Aorta (tissue), 5 donors: ENCODE data around the gene ZNF823. TPM values are rescaled to one million over a fixed set of nuclear protein-coding genes. Genes with fewer than 3 reads are reported as not detected.
"Not testable (repeated sequence)": the region's sequence is repeated elsewhere in the genome, so short reads cannot be mapped to it uniquely, and the experiment has no call there.

Source experiments
- ATAC-seq: fragments of 200-7000 bp; cut with Tn5 transposase; one replicate; pipeline ENCODE4 v1.9.1; 2022; ENCODE audit warnings: moderate library complexity; ENCODE audit not compliant: low FRiP score
- DNase-seq, 2 donors: peaks; one replicate each; pipeline ENCODE4 v3.0.0-alpha.2; 2020
- H3K27ac ChIP-seq, 2 donors: one replicate each; pipeline ENCODE4 v1.5.1; 2013; ENCODE audit warnings: low read length in 2 of 2, mild to moderate bottlenecking in 2 of 2, moderate library complexity in 2 of 2, control low read depth in 1 of 2, inconsistent platforms in 1 of 2, low read depth in 1 of 2
- H3K27me3 ChIP-seq, 2 donors: one replicate each; pipeline ENCODE4 v1.6.1; 2013; ENCODE audit warnings: control low read depth in 1 of 2, low read length in 1 of 2, mild to moderate bottlenecking in 1 of 2, moderate library complexity in 1 of 2; ENCODE audit not compliant: insufficient read depth in 2 of 2, control insufficient read depth in 1 of 2
- H3K36me3 ChIP-seq, 2 donors: one replicate each; pipeline ENCODE4 v1.6.1; 2013; ENCODE audit warnings: control low read depth in 1 of 2, low read length in 1 of 2, mild to moderate bottlenecking in 1 of 2; ENCODE audit not compliant: insufficient read depth in 2 of 2, control insufficient read depth in 1 of 2
- H3K4me1 ChIP-seq, 2 donors: one replicate each; pipeline ENCODE4 v1.6.1; 2013; ENCODE audit warnings: low read length in 2 of 2, control low read depth in 1 of 2, mild to moderate bottlenecking in 1 of 2, moderate library complexity in 1 of 2; ENCODE audit not compliant: insufficient read depth in 2 of 2, control insufficient read depth in 1 of 2
- H3K4me3 ChIP-seq, 2 donors: one replicate each; pipeline ENCODE4 v1.5.1; 2013; ENCODE audit warnings: low read length in 2 of 2, control low read depth in 1 of 2, mild to moderate bottlenecking in 1 of 2
- H3K9me3 ChIP-seq: one replicate; pipeline ENCODE4 v1.6.1; 2013; ENCODE audit warnings: mild to moderate bottlenecking, low read length; ENCODE audit not compliant: control insufficient read depth
- WGBS, 2 donors: extraction: QIAGEN DNeasy Blood & Tissue Kit; methylation state at CpG; one replicate each; pipeline ENCODE4 v1.1.7; 2013; 5-methylcytosine and 5-hydroxymethylcytosine counted together
- intact Hi-C, 2 donors: fragments of 100-400 bp; cut with DNase I; formaldehyde crosslinking; loops; one replicate each; pipeline versions ENCODE4 v1.14.2 to v1.15.0; 2022
- polyA plus RNA-seq, 2 donors: library from polyadenylated mRNA; stranded (reverse); fragments of 200-250 nt; gene quantifications; one replicate each; pipeline ENCODE4 v1.2.3, GENCODE V29; 2013
- total RNA-seq, 2 donors: library from RNA; stranded (reverse); fragmentation: NEBNext Ultra II Directional; extraction: Animal tissue kit (Norgen Biotek cat#: 25700); gene quantifications; one replicate each; pipeline ENCODE4 v1.2.1, GENCODE V29; 2021
- donor health status: healthy with polysubstance abuse.
- donor health status: Bipolar disorder and iron deficiency.
- donor health status: DM: no; HTN: no; CAD: no.
- donor health status: DM: no; HTN: no; CAD: no.
- donor health status: DM: yes; HTN: yes; CAD: no.

The ZNF823 gene
- total and polyA plus RNA-seq, 4 donors: 3.1 to 8.7 (median 4.3) TPM

DNA sequence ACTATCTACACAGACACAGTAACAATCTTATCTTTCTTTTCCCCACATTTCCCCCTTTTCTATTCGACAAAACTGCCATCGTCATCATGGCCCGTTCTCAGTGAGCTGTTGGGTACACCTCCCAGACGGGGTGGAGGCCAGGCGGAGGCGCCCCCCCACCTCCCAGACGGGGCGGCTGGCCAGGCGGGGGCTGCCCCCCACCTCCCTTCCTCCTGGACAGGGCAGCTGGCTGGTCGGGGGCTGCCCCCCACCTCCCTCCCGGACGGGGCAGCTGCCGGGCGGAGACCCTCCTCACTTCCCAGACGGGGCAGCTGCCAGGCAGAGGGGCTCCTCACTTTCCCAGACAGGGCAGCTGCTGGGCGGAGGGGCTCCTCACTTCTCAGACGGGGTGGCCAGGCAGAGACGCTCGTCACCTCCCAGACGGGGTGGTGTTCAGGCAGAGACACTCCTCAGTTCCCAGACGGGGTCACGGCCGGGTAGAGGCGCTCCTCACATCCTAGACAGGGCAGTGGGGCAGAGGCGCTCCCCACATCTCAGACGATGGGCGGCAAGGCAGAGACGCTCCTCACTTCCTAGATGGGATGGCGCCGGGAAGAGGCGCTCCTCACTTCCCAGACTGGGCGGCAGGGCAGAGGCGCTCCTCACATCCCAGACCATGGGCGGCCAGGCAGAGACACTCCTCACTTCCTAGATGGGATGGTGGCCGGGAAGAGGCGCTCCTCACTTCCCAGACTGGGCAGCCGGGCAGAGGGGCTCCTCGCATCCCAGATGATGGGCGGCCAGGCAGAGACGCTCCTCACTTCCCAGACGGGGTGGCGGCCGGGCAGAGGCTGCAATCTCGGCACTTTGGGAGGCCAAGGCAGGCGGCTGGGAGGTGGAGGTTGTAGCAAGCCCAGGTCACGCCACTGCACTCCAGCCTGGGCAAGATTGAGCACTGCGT, 61.8 kb downstream of the ZNF823 start:
- H3K36me3 ChIP-seq, H3K9me3 ChIP-seq, ATAC-seq, H3K27me3 ChIP-seq, H3K4me3 ChIP-seq, DNase-seq, H3K4me1 ChIP-seq, intact Hi-C loops, H3K27ac ChIP-seq: not testable (repeated sequence)
- WGBS, 2 donors: 94 to 96% methylated on average over 40 to 46 of the region's 47 CpGs

DNA sequence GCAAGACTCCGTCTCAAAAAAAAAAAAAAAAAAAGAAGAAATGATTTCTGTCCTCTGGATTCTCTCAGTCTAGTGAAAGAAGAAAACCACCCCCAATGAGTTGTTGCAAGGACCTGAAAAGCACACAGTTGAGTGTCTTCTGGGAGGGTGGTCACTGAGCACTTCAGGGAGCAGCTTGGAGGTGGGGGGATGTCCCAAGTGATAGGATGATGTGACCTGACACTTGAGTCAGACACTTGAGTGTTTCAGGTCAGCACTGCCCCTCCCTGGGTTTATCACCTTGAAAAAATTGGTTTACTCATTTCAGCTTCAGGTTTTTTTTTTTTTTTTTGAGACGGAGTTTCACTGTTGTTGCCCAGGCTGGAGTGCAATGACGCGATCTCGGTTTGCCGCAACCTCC, 63.2 kb downstream of the ZNF823 start:
- H3K4me3 ChIP-seq: no peak overlapping the region
- no peak overlapping the region for H3K27ac ChIP-seq
- intact Hi-C loops: no loop called here
- peaks cover 5% of the 10 kb centered on the region for H3K9me3 ChIP-seq
- WGBS, 2 donors: 92 to 95% methylated on average over 6 of the region's 6 CpGs
- no peaks in the 10 kb centered on the region for H3K36me3 ChIP-seq
- no peaks in the 10 kb centered on the region for H3K4me1 ChIP-seq
- H3K27me3 ChIP-seq: no peaks in the 10 kb centered on the region
- DNase-seq: no peak
- ATAC-seq: no peak

DNA sequence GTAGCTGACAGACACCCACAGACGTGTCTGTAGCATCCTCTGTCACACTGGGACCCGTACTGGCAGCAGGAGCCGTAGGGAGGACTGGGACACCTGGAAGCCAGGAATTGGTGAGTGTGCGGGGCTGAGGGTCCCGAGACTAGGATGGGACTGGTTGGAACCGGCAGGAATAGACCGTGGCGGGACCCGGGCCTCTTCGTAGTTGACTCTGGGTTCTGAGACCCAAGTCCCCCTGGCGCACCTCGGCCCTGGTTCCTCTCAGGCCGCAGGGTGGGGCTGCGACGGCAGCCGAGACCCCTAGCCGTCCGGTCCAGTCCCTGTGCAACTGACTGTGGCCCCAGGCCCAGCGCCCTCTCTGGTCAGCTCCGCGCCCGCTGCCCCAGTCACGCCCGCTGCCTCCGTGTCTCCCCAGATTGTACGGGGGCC, 64.7 kb downstream of the ZNF823 start:
- Histone ChIP-seq H3K9me3 (no peaks in the 10 kb centered on the region), H3K27me3 (no peaks in the 10 kb centered on the region), H3K27ac (no peak overlapping the region), H3K36me3 (no peaks in the 10 kb centered on the region), H3K4me3 (peak overlapping the region in 1 of 2 donors; percentile 22), H3K4me1 (no peaks in the 10 kb centered on the region)
- 12 to 13% methylated on average over 24 to 26 of the region's 26 CpGs for WGBS, 2 donors
- ATAC-seq: peak; percentile 57
- DNase-seq: no peak
- intact Hi-C loops: no loop called here

DNA sequence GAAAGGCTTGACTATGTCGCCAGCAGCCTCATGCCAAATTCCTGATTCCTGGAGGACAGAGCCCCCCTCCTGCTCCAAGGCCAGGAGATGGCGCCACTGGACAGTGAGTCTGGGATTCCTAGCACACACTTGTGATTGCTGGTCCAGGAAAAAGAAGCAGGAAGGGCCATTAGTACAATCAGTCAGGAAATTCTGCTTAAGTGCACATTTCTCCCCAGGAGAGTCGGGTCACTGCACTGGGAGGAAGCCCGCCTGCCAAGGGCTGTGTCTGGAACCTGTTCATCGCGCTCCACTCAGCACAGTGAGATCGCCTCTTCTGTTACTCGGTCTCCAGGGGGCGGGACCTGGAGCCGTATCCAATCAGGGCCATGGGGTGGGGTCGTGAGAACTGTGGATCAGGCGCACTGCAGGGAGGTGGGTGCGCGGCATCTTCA, 65.1 kb downstream of the ZNF823 start:
- WGBS, 2 donors: 1 to 2% methylated on average over 14 of the region's 14 CpGs
- H3K27me3 ChIP-seq: no peaks in the 10 kb centered on the region
- H3K9me3 ChIP-seq: no peaks in the 10 kb centered on the region
- no peaks in the 10 kb centered on the region for H3K36me3 ChIP-seq
- peak overlapping the region in 1 of 2 donors; percentile 22 for H3K4me3 ChIP-seq
- DNase-seq: peak; percentile 74 to 89
- intact Hi-C loops: no loop called here
- ATAC-seq: peak; percentile 84
- no peak overlapping the region for H3K27ac ChIP-seq
- H3K4me1 ChIP-seq: no peaks in the 10 kb centered on the region

Other genes with a start within 250 kb of the ZNF823 start
- 10 to 100 TPM; 11.4 to 11.6 TPM for gene ZNF653, start 233.1 kb downstream of the ZNF823 start, total RNA-seq
- gene ZNF653, start 233.1 kb downstream of the ZNF823 start, polyA plus RNA-seq: 10 to 100 TPM in 1 of 2 donors, 1 to 10 TPM in 1; 5.4 to 22.5 TPM
- 10 to 100 TPM; 27.7 to 27.8 TPM for gene ECSIT, start 209.8 kb downstream of the ZNF823 start, total RNA-seq
- 10 to 100 TPM; 39.9 to 72.5 TPM for gene ECSIT, start 209.8 kb downstream of the ZNF823 start, polyA plus RNA-seq
- 1,000 to 10,000 TPM in 1 of 2 donors, 100 to 1,000 TPM in 1; 406 to 1,055 TPM for gene CNN1, start 200.1 kb downstream of the ZNF823 start, total RNA-seq
- gene CNN1, start 200.1 kb downstream of the ZNF823 start, polyA plus RNA-seq: 100 to 1,000 TPM; 547 to 569 TPM
- 10 to 100 TPM; 30.9 to 33.6 TPM for gene ELOF1, start 179.7 kb downstream of the ZNF823 start, total RNA-seq
- 10 to 100 TPM; 37.8 to 75.4 TPM for gene ELOF1, start 179.7 kb downstream of the ZNF823 start, polyA plus RNA-seq
- gene ACP5, start 161.3 kb downstream of the ZNF823 start, total RNA-seq: 10 to 100 TPM; 12.6 to 13.1 TPM
- gene ACP5, start 161.3 kb downstream of the ZNF823 start, polyA plus RNA-seq: 10 to 100 TPM in 1 of 2 donors, 1 to 10 TPM in 1; 5.2 to 45.3 TPM
- 10 to 100 TPM in 1 of 2 donors, 1 to 10 TPM in 1; 7.1 to 12.2 TPM for gene ZNF627, start 141.5 kb downstream of the ZNF823 start, total RNA-seq
- 1 to 10 TPM; 2.5 to 5.6 TPM for gene ZNF627, start 141.5 kb downstream of the ZNF823 start, polyA plus RNA-seq
- 10 to 100 TPM in 1 of 2 donors, 1 to 10 TPM in 1; 9.5 to 13.2 TPM for gene ZNF441, start 28.1 kb upstream of the ZNF823 start, total RNA-seq
- gene ZNF441, start 28.1 kb upstream of the ZNF823 start, polyA plus RNA-seq: 1 to 10 TPM; 4.1 to 8.1 TPM
- gene ZNF491, start 59.6 kb upstream of the ZNF823 start, total RNA-seq: 1 to 10 TPM; 3.1 to 4.8 TPM
- gene ZNF491, start 59.6 kb upstream of the ZNF823 start, polyA plus RNA-seq: 1 to 10 TPM in 1 of 2 donors, under 1 TPM in 1; 0.50 to 2.0 TPM
- gene ZNF440, start 75.3 kb upstream of the ZNF823 start, total RNA-seq: 10 to 100 TPM; 12.7 to 16.1 TPM
- gene ZNF440, start 75.3 kb upstream of the ZNF823 start, polyA plus RNA-seq: 1 to 10 TPM; 3.1 to 5.5 TPM
- gene ZNF439, start 109.8 kb upstream of the ZNF823 start, total RNA-seq: 10 to 100 TPM in 1 of 2 donors, 1 to 10 TPM in 1; 9.4 to 13.3 TPM
- gene ZNF439, start 109.8 kb upstream of the ZNF823 start, polyA plus RNA-seq: 10 to 100 TPM in 1 of 2 donors, 1 to 10 TPM in 1; 6.3 to 11.7 TPM
- gene ZNF69, start 148.8 kb upstream of the ZNF823 start, total RNA-seq: 10 to 100 TPM in 1 of 2 donors, 1 to 10 TPM in 1; 8.1 to 10.8 TPM
- gene ZNF69, start 148.8 kb upstream of the ZNF823 start, polyA plus RNA-seq: 1 to 10 TPM; 1.3 to 6.5 TPM
- 10 to 100 TPM; 11.6 to 19.2 TPM for gene ZNF700, start 186.2 kb upstream of the ZNF823 start, total RNA-seq
- gene ZNF700, start 186.2 kb upstream of the ZNF823 start, polyA plus RNA-seq: 10 to 100 TPM in 1 of 2 donors, 1 to 10 TPM in 1; 3.8 to 13.8 TPM
- 1 to 10 TPM; 1.9 to 5.1 TPM for gene ZNF763, start 226.1 kb upstream of the ZNF823 start, total RNA-seq
- 1 to 10 TPM; 3.1 to 3.3 TPM for gene ZNF763, start 226.1 kb upstream of the ZNF823 start, polyA plus RNA-seq